ENCODE results near the gene CDC14A.

GRCh38 chr1:100387209-100387608 lies 34.9 kb downstream of the CDC14A start:
- no peak for TF ChIP-seq CTCF (IDR thresholded peaks at IDR 0.05)
- no peak for TF ChIP-seq POLR2AphosphoS5 (IDR thresholded peaks at IDR 0.05; ENCODE audit: low read depth, low read length)
- TF ChIP-seq SIN3A (IDR thresholded peaks at IDR 0.05; ENCODE audit: borderline replicate concordance, insufficient read depth, low read depth, low read length) = no peak
- no peak for TF ChIP-seq TCF7L2 (IDR thresholded peaks at IDR 0.05; ENCODE audit: low read depth, low read length)
- TF ChIP-seq, protein P1, sequence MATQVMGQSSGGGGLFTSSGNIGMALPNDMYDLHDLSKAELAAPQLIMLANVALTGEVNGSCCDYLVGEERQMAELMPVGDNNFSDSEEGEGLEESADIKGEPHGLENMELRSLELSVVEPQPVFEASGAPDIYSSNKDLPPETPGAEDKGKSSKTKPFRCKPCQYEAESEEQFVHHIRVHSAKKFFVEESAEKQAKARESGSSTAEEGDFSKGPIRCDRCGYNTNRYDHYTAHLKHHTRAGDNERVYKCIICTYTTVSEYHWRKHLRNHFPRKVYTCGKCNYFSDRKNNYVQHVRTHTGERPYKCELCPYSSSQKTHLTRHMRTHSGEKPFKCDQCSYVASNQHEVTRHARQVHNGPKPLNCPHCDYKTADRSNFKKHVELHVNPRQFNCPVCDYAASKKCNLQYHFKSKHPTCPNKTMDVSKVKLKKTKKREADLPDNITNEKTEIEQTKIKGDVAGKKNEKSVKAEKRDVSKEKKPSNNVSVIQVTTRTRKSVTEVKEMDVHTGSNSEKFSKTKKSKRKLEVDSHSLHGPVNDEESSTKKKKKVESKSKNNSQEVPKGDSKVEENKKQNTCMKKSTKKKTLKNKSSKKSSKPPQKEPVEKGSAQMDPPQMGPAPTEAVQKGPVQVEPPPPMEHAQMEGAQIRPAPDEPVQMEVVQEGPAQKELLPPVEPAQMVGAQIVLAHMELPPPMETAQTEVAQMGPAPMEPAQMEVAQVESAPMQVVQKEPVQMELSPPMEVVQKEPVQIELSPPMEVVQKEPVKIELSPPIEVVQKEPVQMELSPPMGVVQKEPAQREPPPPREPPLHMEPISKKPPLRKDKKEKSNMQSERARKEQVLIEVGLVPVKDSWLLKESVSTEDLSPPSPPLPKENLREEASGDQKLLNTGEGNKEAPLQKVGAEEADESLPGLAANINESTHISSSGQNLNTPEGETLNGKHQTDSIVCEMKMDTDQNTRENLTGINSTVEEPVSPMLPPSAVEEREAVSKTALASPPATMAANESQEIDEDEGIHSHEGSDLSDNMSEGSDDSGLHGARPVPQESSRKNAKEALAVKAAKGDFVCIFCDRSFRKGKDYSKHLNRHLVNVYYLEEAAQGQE (IDR thresholded peaks at IDR 0.05; ENCODE audit: insufficient read depth in 1 of 2, low read depth in 2 of 2, low read length in 1 of 2) = no peak
